HepG2 (cell line): ENCODE data around the gene POLR1E. TPM values are rescaled to one million over a fixed set of nuclear protein-coding genes. Genes with fewer than 3 reads are reported as not detected.
A peak's percentile ranks its signal among the peaks of the same experiment; 100 is the strongest.

Source experiments
- E2F1 ChIP-seq: sonication (generic); formaldehyde crosslinking; IDR thresholded peaks from 2 replicates; pipeline ENCODE4 v1.5.0; 2020; ENCODE audit warnings: missing genetic modification reagents
- ELF1 ChIP-seq: sonication (generic); formaldehyde crosslinking; IDR thresholded peaks from 2 replicates; pipeline ENCODE4 v1.4.0; 2020; ENCODE audit warnings: missing genetic modification reagents
- GMEB1 ChIP-seq: sonication (generic); formaldehyde crosslinking; IDR thresholded peaks from 2 replicates; pipeline ENCODE4 v1.5.1; 2020; ENCODE audit warnings: missing genetic modification reagents, mild to moderate bottlenecking, borderline replicate concordance
- HDAC1 ChIP-seq: sonication (generic); formaldehyde crosslinking; IDR thresholded peaks from 2 replicates; pipeline ENCODE4 v1.5.1; 2020; ENCODE audit warnings: mild to moderate bottlenecking, missing genetic modification reagents
- SP5 ChIP-seq: IDR thresholded peaks from 2 replicates; pipeline ENCODE4 v1.6.1; 2016; ENCODE audit warnings: low read depth, borderline replicate concordance
- SRSF1 ChIP-seq: fragments of 200-400 bp; formaldehyde crosslinking; optimal IDR thresholded peaks from 2 replicates; pipeline ENCODE3; 2017; ENCODE audit warnings: mild to moderate bottlenecking, low read depth, low read length, moderate library complexity
- ZNF75D ChIP-seq: sonication (generic); formaldehyde crosslinking; IDR thresholded peaks from 2 replicates; pipeline ENCODE4 v1.8.1; 2023; ENCODE audit warnings: missing genetic modification reagents, mild to moderate bottlenecking, borderline replicate concordance
- polyA plus RNA-seq, 8 experiments: library from polyadenylated mRNA; depleted of rRNA in 3 of 8; stranded (reverse) in 7 of 8; unstranded in 1 of 8; fragments of >200 nt; fragmentation: Illumina TruSeq in 4 of 8; extraction: Trizol in 4 of 8; gene quantifications; 2 replicates each; pipeline versions ENCODE4 v1.2.1 to v1.2.3, GENCODE V29; 2011 to 2016; ENCODE audit warnings: low read depth in 4 of 8, missing spikeins in 1 of 8, mixed read lengths in 1 of 8; ENCODE audit not compliant: insufficient read depth in 1 of 8
- total RNA-seq, 5 experiments: library from RNA; depleted of rRNA; stranded (reverse); fragments of >200 nt; fragmentation: Illumina TruSeq; extraction: Trizol; gene quantifications; 2 replicates each; pipeline ENCODE4 v1.2.3, GENCODE V29; 2016; ENCODE audit warnings: low read depth in 1 of 5
- TF ChIP-seq, protein P1 (sequence below), 2 experiments: sonication (generic) in 1 of 2; formaldehyde crosslinking in 1 of 2; IDR thresholded peaks; 2 replicates each; pipeline versions ENCODE4 v1.6.1 to v1.9.0; 2014 to 2022; ENCODE audit warnings: antibody characterized with exemption in 1 of 2, borderline replicate concordance in 1 of 2, inconsistent platforms in 1 of 2, low read depth in 1 of 2, missing genetic modification reagents in 1 of 2
- TF ChIP-seq, protein P2 (sequence below): sonication (generic); formaldehyde crosslinking; IDR thresholded peaks from 2 replicates; pipeline ENCODE4 v1.8.1; 2023; ENCODE audit warnings: mild to moderate bottlenecking, moderate library complexity, missing genetic modification reagents
- TF ChIP-seq, protein P3 (sequence below): sonication (generic); formaldehyde crosslinking; IDR thresholded peaks from 2 replicates; pipeline ENCODE4 v1.4.0; 2020; ENCODE audit warnings: missing genetic modification reagents

Gene POLR1E
- total and polyA plus RNA-seq, 2 of the 13 experiments (the other 11 are each of a cell fraction or from before 2014, with no cell fraction given): 23.0 to 37.8 TPM

DNA sequence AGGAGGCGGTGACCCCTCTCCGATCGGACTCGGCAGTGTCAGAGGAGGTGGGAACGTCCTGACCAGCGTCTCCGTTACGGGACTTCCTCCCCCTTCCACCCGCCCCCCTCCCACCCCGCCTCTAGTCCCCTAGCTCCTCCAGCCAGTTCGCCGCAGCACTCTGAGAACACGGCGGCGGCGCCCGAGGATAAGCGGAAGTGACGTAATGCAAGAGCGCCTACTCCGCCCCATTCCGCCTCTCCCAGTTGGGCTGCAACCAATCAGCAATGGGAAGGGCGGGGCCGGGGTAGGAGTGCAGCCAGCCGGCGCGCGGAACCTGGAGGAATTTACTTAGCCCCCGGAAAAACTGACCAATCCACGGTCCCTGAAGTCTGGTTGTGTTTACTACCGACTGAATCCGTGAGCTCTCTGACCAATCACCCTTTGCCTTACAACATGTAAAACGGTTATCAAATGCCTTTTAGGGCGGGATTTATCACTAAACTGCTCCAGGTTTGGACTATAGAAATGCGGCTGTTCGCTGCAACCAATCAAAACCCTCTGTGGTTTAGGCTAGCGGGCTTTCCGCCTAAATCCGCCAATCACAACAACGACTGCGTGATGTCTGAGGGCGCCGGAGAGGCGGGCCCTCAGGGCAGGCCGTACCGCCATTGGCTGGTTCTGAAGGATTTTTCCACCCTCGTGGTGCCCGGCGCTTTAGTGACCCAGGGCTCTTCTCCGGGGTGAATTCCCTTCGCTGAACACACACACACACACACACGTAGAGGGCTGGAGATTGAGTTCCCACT lies 20.3 kb upstream of the POLR1E start, which contains the start of gene ZBTB5 (continued):
- TF ChIP-seq, protein P1, sequence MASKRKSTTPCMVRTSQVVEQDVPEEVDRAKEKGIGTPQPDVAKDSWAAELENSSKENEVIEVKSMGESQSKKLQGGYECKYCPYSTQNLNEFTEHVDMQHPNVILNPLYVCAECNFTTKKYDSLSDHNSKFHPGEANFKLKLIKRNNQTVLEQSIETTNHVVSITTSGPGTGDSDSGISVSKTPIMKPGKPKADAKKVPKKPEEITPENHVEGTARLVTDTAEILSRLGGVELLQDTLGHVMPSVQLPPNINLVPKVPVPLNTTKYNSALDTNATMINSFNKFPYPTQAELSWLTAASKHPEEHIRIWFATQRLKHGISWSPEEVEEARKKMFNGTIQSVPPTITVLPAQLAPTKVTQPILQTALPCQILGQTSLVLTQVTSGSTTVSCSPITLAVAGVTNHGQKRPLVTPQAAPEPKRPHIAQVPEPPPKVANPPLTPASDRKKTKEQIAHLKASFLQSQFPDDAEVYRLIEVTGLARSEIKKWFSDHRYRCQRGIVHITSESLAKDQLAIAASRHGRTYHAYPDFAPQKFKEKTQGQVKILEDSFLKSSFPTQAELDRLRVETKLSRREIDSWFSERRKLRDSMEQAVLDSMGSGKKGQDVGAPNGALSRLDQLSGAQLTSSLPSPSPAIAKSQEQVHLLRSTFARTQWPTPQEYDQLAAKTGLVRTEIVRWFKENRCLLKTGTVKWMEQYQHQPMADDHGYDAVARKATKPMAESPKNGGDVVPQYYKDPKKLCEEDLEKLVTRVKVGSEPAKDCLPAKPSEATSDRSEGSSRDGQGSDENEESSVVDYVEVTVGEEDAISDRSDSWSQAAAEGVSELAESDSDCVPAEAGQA (IDR thresholded peaks at IDR 0.05; ENCODE audit: low read depth): peak; percentile 6; the same call in 1 of the 2 replicates
- TF ChIP-seq, protein P1 (CRISPR knock-in tag; IDR thresholded peaks at IDR 0.05; ENCODE audit: borderline replicate concordance): no peak
- peak; percentile 48; the same call in 1 of the 2 replicates for TF ChIP-seq GMEB1
- TF ChIP-seq ELF1: peak; percentile 5; the same call in 1 of the 2 replicates
- TF ChIP-seq HDAC1 (CRISPR knock-in tag): peak; percentile 75; the same call in 1 of the 2 replicates
- peak; percentile 59 for TF ChIP-seq SRSF1
- TF ChIP-seq SP5: peak; percentile 81
- no peak for TF ChIP-seq ZNF75D (CRISPR knock-in tag)
- 0 out of 2 replicates have a peak, but pooled peaks have one; percentile 68 for TF ChIP-seq E2F1 (CRISPR knock-in tag)
- TF ChIP-seq, protein P2, sequence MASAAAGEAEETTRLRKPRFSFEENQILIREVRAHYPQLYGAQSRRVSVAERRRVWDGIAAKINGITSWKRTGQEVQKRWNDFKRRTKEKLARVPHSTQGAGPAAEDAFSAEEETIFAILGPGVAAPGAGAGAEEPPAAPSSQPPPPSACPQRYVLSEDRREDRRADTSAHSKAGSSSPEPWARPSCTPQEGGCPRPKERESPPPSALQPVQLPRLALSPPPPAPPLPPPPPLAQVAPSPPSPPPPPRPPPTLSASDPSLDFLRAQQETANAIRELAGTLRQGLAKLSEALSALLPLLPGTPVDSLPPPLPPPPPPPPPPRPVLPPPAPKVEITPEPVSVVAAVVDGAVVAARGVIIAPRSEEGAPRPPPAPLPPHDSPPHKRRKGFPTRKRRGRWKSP (CRISPR knock-in tag): peak; percentile 55; the same call in 1 of the 2 replicates
- TF ChIP-seq, protein P3, sequence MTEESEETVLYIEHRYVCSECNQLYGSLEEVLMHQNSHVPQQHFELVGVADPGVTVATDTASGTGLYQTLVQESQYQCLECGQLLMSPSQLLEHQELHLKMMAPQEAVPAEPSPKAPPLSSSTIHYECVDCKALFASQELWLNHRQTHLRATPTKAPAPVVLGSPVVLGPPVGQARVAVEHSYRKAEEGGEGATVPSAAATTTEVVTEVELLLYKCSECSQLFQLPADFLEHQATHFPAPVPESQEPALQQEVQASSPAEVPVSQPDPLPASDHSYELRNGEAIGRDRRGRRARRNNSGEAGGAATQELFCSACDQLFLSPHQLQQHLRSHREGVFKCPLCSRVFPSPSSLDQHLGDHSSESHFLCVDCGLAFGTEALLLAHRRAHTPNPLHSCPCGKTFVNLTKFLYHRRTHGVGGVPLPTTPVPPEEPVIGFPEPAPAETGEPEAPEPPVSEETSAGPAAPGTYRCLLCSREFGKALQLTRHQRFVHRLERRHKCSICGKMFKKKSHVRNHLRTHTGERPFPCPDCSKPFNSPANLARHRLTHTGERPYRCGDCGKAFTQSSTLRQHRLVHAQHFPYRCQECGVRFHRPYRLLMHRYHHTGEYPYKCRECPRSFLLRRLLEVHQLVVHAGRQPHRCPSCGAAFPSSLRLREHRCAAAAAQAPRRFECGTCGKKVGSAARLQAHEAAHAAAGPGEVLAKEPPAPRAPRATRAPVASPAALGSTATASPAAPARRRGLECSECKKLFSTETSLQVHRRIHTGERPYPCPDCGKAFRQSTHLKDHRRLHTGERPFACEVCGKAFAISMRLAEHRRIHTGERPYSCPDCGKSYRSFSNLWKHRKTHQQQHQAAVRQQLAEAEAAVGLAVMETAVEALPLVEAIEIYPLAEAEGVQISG: 0 out of 2 replicates have a peak, but pooled peaks have one; percentile 6
